Activated T-helper 17 cell treated with anti-CD3 and anti-CD28 coated beads, Interleukin-2, amount 50 U/mL, for 72 hours (primary cell): ENCODE measurements around the gene WDR90. TPM values are rescaled to one million over a fixed set of nuclear protein-coding genes. Genes with fewer than 3 reads are reported as not detected.

Experiments used
- ATAC-seq: fragments of 150-1000 bp; cut with Tn5 transposase; replicated peaks from 2 replicates; pipeline ENCODE4 v1.10.0; 2021; ENCODE audit warnings: mild to moderate bottlenecking, moderate library complexity
- H3K27ac Mint-ChIP-seq: one replicate; pipeline ENCODE4 v1.8.0; 2022; ENCODE audit warnings: mixed read lengths
- H3K27me3 Mint-ChIP-seq: one replicate; pipeline ENCODE4 v1.8.0; 2022; ENCODE audit warnings: mixed read lengths
- H3K36me3 Mint-ChIP-seq: one replicate; pipeline ENCODE4 v1.8.0; 2022; ENCODE audit warnings: low read depth, mild to moderate bottlenecking, mixed read lengths
- H3K4me1 Mint-ChIP-seq: one replicate; pipeline ENCODE4 v1.8.0; 2022; ENCODE audit warnings: mixed read lengths
- H3K4me3 Mint-ChIP-seq: one replicate; pipeline ENCODE4 v1.8.0; 2022; ENCODE audit warnings: mild to moderate bottlenecking, mixed read lengths
- H3K9me3 Mint-ChIP-seq: one replicate; pipeline ENCODE4 v1.8.0; 2022; ENCODE audit warnings: mixed read lengths
- total RNA-seq, 2 donors: library from RNA; stranded (reverse); gene quantifications; one replicate each; pipeline ENCODE4 v1.2.3, GENCODE V29; 2022

WDR90 gene
- total RNA-seq, 2 donors from 2014 or later: 50.7 to 93.9 TPM

DNA sequence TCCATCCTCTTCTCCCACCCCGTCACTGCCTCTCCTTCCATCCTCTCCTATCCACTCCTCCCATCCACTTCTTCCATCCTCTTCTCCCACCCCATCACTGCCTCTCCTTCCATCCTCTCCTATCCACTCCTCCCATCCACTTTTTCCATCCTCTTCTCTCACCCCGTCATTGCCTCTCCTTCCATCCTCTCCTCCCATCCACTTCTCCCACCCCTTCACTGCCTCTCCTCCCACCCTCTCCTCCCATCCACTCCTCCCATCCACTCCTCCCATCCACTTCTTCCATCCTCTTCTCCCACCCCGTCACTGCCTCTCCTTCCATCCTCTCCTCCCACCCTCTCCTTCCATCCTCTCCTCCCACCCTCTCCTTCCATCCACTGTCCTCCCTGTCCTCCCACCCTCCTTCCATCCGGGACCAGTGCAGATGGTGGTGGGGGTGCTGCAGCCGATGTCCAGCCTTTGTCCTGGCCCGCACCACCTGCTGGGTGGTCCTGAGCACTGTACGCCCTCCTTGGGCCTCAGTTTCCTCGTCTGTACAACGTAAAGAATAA, 17.3 kb upstream of the WDR90 start:
- H3K4me1 Mint-ChIP-seq: peaks cover 6% of the 10 kb centered on the region
- H3K36me3 Mint-ChIP-seq: peaks cover 14% of the 10 kb centered on the region
- no peaks in the 10 kb centered on the region for H3K27me3 Mint-ChIP-seq
- no peak overlapping the region for H3K27ac Mint-ChIP-seq
- no peak overlapping the region for H3K4me3 Mint-ChIP-seq
- H3K9me3 Mint-ChIP-seq: no peaks in the 10 kb centered on the region
- no peak for ATAC-seq

DNA sequence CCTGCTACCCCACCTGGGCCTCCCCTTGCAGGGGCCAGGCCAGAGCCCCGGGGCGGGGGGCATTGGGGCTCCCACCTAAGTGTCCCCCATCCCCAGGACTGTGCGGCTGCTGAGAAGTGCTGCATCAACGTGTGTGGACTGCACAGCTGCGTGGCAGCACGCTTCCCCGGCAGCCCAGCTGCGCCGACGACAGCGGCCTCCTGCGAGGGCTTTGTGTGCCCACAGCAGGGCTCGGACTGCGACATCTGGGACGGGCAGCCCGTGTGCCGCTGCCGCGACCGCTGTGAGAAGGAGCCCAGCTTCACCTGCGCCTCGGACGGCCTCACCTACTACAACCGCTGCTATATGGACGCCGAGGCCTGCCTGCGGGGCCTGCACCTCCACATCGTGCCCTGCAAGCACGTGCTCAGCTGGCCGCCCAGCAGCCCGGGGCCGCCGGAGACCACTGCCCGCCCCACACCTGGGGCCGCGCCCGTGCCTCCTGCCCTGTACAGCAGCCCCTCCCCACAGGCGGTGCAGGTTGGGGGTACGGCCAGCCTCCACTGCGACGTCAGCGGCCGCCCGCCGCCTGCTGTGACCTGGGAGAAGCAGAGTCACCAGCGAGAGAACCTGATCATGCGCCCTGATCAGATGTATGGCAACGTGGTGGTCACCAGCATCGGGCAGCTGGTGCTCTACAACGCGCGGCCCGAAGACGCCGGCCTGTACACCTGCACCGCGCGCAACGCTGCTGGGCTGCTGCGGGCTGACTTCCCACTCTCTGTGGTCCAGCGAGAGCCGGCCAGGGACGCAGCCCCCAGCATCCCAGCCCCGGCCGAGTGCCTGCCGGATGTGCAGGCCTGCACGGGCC, 16.5 kb upstream of the WDR90 start:
- Mint-ChIP-seq H3K9me3 (no peaks in the 10 kb centered on the region), H3K36me3 (peaks cover 15% of the 10 kb centered on the region), H3K27ac (no peak overlapping the region), H3K27me3 (no peaks in the 10 kb centered on the region), H3K4me3 (no peak overlapping the region), H3K4me1 (peaks cover 6% of the 10 kb centered on the region)
- ATAC-seq: no peak

GRCh38 chr16:633336-634050, 15.7 kb upstream of the WDR90 start:
- no peak for ATAC-seq
- no peak overlapping the region for H3K4me3 Mint-ChIP-seq
- peaks cover 15% of the 10 kb centered on the region for H3K36me3 Mint-ChIP-seq
- no peak overlapping the region for H3K27ac Mint-ChIP-seq
- no peaks in the 10 kb centered on the region for H3K9me3 Mint-ChIP-seq
- peaks cover 6% of the 10 kb centered on the region for H3K4me1 Mint-ChIP-seq
- no peaks in the 10 kb centered on the region for H3K27me3 Mint-ChIP-seq

DNA sequence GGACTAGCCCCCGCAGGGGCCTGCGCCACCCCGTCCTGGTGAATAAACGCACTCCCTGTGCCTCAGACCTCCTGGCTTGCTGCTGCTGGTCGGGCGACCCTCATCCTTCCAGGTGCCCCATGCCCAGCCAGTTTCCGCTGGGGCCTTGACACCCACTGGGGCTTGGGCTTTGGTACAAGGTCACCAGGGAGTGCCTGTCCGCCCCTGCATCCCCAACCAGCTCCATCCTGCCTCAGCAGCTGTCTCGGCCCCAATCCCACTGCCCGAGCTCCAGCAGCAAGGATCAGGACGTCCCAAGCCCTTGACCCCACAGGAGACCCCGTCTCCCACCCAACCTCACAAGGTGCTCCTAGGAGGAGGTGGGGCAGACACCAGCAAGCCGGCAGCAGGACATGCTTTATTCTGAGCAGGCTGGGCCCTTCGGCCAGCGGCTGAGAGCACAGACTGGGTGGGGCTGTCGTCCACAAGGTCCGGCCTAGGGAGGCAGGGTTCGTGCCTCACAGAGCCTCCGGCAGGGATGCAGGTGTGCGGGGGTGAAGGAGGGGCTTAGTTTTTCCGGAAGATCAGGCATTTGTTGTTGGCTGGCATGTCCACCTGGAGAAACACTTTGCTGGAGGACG, 15.0 kb upstream of the WDR90 start:
- H3K9me3 Mint-ChIP-seq: no peaks in the 10 kb centered on the region
- peaks cover 15% of the 10 kb centered on the region for H3K36me3 Mint-ChIP-seq
- peaks cover 6% of the 10 kb centered on the region for H3K4me1 Mint-ChIP-seq
- no peak overlapping the region for H3K27ac Mint-ChIP-seq
- peak overlapping the region; percentile 71 for H3K4me3 Mint-ChIP-seq
- no peak for ATAC-seq
- H3K27me3 Mint-ChIP-seq: no peaks in the 10 kb centered on the region

GRCh38 chr16:634996-635395, 14.2 kb upstream of the WDR90 start:
- no peaks in the 10 kb centered on the region for H3K27me3 Mint-ChIP-seq
- no peak overlapping the region for H3K27ac Mint-ChIP-seq
- H3K4me3 Mint-ChIP-seq: peak overlapping the region; percentile 71
- H3K36me3 Mint-ChIP-seq: peaks cover 15% of the 10 kb centered on the region
- no peaks in the 10 kb centered on the region for H3K9me3 Mint-ChIP-seq
- peaks cover 6% of the 10 kb centered on the region for H3K4me1 Mint-ChIP-seq
- no peak for ATAC-seq

DNA sequence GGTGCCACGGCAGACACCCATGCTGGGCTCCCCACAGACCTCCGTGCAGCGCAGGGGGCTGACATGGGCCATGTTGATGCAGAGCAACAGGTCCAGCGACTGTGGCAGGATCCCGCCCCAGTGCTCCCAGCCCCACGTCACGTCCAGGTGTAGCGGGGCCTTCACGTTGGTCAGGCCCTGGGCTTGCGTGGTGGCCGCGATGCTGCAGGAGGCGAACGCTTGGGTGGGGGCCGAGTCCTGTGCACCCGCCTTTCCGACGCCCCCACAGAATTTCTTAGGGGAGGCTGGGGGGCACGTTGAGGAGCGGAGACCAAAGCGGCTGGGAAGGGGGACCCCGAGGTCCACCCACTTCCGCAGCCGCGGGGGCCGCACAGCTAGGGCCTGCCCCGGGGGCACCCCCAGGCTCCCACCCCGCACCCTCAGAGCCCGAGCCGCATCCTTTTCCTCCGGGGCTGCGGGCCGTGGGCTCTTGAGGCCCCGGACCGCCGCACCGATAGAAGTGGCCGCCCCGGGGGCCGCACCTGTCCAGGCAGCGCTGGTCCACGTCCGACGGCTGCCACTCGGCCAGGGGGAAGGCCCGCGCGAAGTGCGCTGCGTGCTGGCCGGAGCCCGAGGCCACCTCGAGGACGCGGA, 13.5 kb upstream of the WDR90 start:
- ATAC-seq: peak; percentile 1
- H3K4me1 Mint-ChIP-seq: peaks cover 6% of the 10 kb centered on the region
- no peaks in the 10 kb centered on the region for H3K27me3 Mint-ChIP-seq
- no peak overlapping the region for H3K27ac Mint-ChIP-seq
- H3K4me3 Mint-ChIP-seq: peak overlapping the region; percentile 95
- H3K9me3 Mint-ChIP-seq: no peaks in the 10 kb centered on the region
- peaks cover 15% of the 10 kb centered on the region for H3K36me3 Mint-ChIP-seq

DNA sequence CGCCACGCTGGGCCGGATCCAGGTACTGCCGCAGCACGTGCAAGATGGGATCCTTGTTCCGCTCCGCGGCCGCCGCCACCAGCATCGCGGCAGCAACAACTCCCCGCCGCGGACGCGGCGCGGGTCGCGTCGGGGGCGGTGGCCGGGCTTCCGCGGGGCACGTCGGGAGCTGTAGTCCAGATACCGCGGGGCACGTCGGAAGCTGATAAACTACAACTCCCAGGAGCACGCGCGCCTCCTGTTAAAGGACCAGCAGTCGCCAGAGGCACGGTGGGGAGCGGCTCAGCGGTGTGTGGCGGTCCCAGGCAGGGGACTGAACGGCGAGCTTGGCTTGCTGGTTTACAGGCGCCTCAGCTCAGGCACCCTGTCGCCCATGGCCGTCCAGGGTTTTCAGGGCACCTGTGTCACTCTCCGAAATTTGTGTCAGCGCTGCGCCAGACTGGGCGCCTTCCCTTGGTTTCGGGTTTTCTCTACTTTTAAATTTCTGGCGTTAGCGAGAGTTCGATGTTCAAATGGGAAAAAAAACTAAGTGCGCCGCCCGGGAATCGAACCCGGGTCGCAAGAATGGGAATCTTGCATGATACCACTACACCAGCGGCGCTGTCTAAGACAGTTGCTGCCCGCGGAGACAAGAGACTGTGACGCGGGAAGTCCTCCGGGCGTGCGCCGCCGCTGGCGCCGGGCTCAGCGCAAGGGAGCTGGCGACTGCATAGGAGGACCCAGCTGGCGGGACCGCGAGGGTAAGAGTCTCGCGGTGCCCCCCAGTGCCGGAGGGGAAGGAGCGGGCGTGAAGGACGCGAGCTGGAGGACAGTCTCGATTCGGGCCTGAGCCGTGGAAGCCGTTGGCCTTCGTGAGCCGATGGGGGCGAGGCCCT, 12.7 kb upstream of the WDR90 start, which contains the start of gene METTL26:
TSS of gene METTL26 (minus strand) at position 100 of the 875 bp plus-strand sequence. CDS start at position 85, 15 bp downstream.
- Mint-ChIP-seq H3K36me3 (peaks cover 15% of the 10 kb centered on the region), H3K4me3 (peak within 1 kb of the TSS; percentile 95), H3K9me3 (no peaks in the 10 kb centered on the region), H3K4me1 (peaks cover 6% of the 10 kb centered on the region), H3K27ac (peak within 1 kb of the TSS; percentile 100), H3K27me3 (no peaks in the 10 kb centered on the region)
- peak; percentile 91 for ATAC-seq

DNA sequence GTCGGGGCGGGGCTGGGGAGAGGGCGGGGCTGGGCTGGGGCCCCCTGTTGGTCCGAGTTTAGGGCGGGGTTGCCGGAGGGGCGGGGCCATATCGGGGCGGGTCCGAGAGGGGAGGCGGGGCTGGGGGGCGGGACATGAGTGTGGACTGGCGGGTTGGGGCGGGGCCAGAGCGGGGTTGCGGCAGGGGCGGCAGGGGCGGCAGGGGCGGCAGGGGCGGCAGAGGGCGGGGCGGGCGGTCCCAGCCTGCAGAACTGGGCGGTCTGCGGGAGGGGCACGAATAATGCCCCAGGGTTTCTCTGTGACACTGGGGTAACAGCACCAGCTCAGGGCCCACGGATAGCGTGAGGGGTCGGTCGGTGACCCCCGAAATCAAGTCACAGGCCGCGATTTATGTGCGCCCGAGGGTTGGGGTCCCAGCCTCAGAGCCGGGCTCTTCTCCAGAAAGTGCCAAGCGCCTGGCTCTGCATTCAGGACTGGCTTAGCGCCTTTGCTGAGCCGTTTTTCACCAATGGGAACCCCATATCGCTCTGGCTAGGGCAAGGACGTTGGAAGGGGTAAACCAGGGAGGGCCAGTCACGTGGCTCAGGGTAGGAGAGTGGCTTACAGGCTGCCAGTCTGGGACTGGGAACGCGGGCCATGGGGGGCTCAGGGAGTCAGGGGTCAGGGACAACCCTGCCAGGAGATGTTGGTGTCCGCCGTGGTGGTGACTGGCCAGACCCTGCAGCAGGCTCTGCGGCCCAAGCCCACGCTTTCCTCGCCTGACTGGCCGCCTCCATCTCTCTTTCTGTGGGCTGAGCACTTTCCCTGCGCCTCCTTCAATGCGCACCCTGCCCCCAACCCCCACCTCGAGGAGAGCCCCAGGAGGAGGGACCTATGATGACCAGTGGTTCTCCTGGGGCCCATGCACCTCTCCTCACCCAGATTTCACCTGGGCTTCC, 11.8 kb upstream of the WDR90 start:
- ATAC-seq: peak; percentile 65
- Mint-ChIP-seq H3K27me3 (no peaks in the 10 kb centered on the region), H3K4me1 (peaks cover 6% of the 10 kb centered on the region), H3K9me3 (no peaks in the 10 kb centered on the region), H3K27ac (peak overlapping the region; percentile 100), H3K36me3 (peaks cover 15% of the 10 kb centered on the region), H3K4me3 (peak overlapping the region; percentile 95)

GRCh38 chr16:638034-638543, 11.1 kb upstream of the WDR90 start:
- peaks cover 6% of the 10 kb centered on the region for H3K4me1 Mint-ChIP-seq
- no peaks in the 10 kb centered on the region for H3K27me3 Mint-ChIP-seq
- H3K27ac Mint-ChIP-seq: no peak overlapping the region
- H3K36me3 Mint-ChIP-seq: peaks cover 15% of the 10 kb centered on the region
- no peak overlapping the region for H3K4me3 Mint-ChIP-seq
- H3K9me3 Mint-ChIP-seq: no peaks in the 10 kb centered on the region
- no peak for ATAC-seq

- Mint-ChIP-seq H3K4me1 (peaks cover 6% of the 10 kb centered on the region), H3K36me3 (peaks cover 18% of the 10 kb centered on the region), H3K27ac (no peak overlapping the region), H3K27me3 (no peaks in the 10 kb centered on the region), H3K9me3 (no peaks in the 10 kb centered on the region), H3K4me3 (no peak overlapping the region)
- no peak for ATAC-seq
These were observed 10.3 kb upstream of the WDR90 start for GRCh38 chr16:638836-639235.

DNA sequence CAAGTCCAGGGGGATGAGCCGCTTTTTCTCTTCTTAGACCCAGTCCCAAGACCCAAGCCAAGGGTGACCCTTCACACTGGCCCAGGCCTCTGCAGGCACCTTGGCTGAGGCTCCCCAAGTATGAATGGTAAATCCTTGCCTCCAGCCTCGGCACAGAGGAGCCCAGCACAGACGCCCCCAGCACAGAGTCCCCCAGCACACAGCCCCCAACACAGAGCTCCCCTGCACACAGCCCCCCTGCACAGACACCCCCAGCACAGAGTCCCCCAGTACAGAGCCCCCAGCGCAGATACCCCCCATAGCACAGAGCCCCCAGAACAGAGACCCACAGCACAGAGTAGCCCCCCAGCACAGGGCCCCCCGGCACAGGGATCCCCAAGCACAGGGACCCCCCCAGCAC, 8.6 kb upstream of the WDR90 start:
- ATAC-seq: no peak
- Mint-ChIP-seq H3K4me3 (peak overlapping the region; percentile 50), H3K36me3 (peaks cover 19% of the 10 kb centered on the region), H3K4me1 (peaks cover 14% of the 10 kb centered on the region), H3K27ac (no peak overlapping the region), H3K9me3 (no peaks in the 10 kb centered on the region), H3K27me3 (no peaks in the 10 kb centered on the region)

DNA sequence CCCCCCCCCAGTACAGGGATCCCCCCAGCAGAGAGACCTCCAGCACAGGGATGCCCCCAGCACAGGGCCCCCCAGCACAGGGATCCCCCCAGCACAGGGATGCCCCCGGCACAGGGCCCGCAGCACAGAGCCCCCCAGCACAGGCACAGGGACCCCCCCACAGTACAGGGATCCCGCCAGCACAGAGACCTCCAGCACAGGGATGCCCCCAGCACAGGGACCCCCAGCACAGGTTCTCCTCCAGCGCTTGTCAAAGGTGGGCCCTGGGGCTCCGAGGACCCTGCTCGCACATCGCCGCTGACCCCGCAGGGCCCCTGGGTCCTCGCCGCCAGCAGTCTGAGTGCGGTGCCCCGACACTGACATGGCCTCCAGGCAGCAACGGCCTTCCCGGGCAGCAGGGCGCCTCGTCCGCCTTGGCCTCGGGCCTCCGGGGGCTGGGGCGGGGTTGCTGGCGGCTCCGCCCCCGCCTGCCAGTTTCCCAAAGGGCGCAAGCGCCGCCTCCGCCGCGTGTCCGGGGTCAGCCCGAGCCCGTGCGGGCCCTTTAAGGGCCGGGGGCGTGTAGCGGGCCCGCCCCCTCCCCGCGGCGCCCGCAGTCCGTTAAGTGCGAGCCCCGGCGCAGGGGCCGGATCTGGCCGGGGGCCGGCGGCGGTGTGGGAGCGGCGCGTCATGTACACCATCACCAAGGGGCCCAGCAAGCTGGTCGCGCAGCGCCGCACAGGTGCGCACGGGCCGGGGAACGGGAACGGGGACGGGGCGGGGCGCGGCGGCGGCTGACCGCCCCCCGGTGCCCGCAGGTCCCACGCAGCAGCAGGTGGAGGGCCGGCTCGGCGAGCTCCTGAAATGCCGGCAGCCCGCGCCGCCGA, 7.6 kb upstream of the WDR90 start, which contains the start of gene MCRIP2:
TSS of gene MCRIP2 (plus strand) at position 503 of the 863 bp plus-strand sequence. CDS start at position 667, 164 bp downstream.
- Mint-ChIP-seq H3K27me3 (no peaks in the 10 kb centered on the region), H3K4me3 (peak within 1 kb of the TSS; percentile 72), H3K9me3 (no peaks in the 10 kb centered on the region), H3K27ac (no peak within 1 kb of the TSS), H3K4me1 (peaks cover 11% of the 10 kb centered on the region), H3K36me3 (peaks cover 15% of the 10 kb centered on the region)
- ATAC-seq: peak; percentile 70
